SK-N-SH treated with all-trans-retinoic acid at 6 μM for 48 hours (cell line): ENCODE measurements around the gene ADGRG1.
A peak's percentile ranks its signal among the peaks of the same experiment; 100 is the strongest.

Source experiments
- ATAC-seq: fragments of 200-7000 bp; cut with Tn5 transposase; 3 replicates; pipeline ENCODE4 v1.9.1; 2020; ENCODE audit warnings: mild to moderate bottlenecking, moderate library complexity
- ARNTL ChIP-seq: fragments of 450-650 bp; formaldehyde crosslinking; IDR thresholded peaks from 2 replicates; pipeline ENCODE4 v1.5.0; 2020; ENCODE audit warnings: low read depth, mild to moderate bottlenecking, moderate library complexity, borderline replicate concordance
- CREB5 ChIP-seq: fragments of 250-450 bp; sonication (Bioruptor Pico); IDR thresholded peaks from 2 replicates; pipeline ENCODE4 v1.5.1; 2020; ENCODE audit warnings: low read depth, mild to moderate bottlenecking, moderate library complexity
- CSRNP3 ChIP-seq: fragments of 250-450 bp; sonication (Bioruptor Pico); IDR thresholded peaks from 2 replicates; pipeline ENCODE4 v1.5.1; 2021; ENCODE audit warnings: mild to moderate bottlenecking, moderate library complexity
- ESRRG ChIP-seq: fragments of 250-450 bp; sonication (Bioruptor Pico); IDR thresholded peaks from 2 replicates; pipeline ENCODE4 v1.6.1; 2021; ENCODE audit warnings: mild to moderate bottlenecking
- GLIS3 ChIP-seq: fragments of 250-450 bp; sonication (Bioruptor Pico); IDR thresholded peaks from 2 replicates; pipeline ENCODE4 v1.5.0; 2020; ENCODE audit warnings: mild to moderate bottlenecking, moderate library complexity
- ISL1 ChIP-seq: fragments of 250-450 bp; sonication (Bioruptor Pico); IDR thresholded peaks from 2 replicates; pipeline ENCODE4 v2.1.2; 2022; ENCODE audit warnings: mild to moderate bottlenecking, moderate library complexity
- OSR1 ChIP-seq: fragments of 250-450 bp; sonication (Bioruptor Pico); IDR thresholded peaks from 2 replicates; pipeline ENCODE4 v1.8.0; 2022; ENCODE audit warnings: moderate library complexity, mild to moderate bottlenecking, inconsistent platforms
- PPARA ChIP-seq: fragments of 250-450 bp; sonication (Bioruptor Pico); IDR thresholded peaks from 2 replicates; pipeline ENCODE4 v1.5.0; 2020; ENCODE audit warnings: mild to moderate bottlenecking, borderline replicate concordance
- RARB ChIP-seq: fragments of 250-450 bp; sonication (Bioruptor Pico); IDR thresholded peaks from 2 replicates; pipeline ENCODE4 v1.8.0; 2021; ENCODE audit warnings: mild to moderate bottlenecking, moderate library complexity
- SNAI2 ChIP-seq: fragments of 250-450 bp; sonication (Bioruptor Pico); IDR thresholded peaks from 2 replicates; pipeline ENCODE4 v1.5.0; 2020; ENCODE audit warnings: mild to moderate bottlenecking, moderate library complexity
- TCF4 ChIP-seq: fragments of 250-450 bp; sonication (Bioruptor Pico); IDR thresholded peaks from 2 replicates; pipeline ENCODE4 v1.8.0; 2021; ENCODE audit warnings: mild to moderate bottlenecking, moderate library complexity, borderline replicate concordance
- TOX ChIP-seq: fragments of 250-450 bp; sonication (Bioruptor Pico); IDR thresholded peaks from 2 replicates; pipeline ENCODE4 v1.8.0; 2021; ENCODE audit warnings: mild to moderate bottlenecking, moderate library complexity, borderline replicate concordance
- ZC3H10 ChIP-seq: fragments of 250-450 bp; sonication (Bioruptor Pico); IDR thresholded peaks from 2 replicates; pipeline ENCODE4 v1.5.1; 2021; ENCODE audit warnings: mild to moderate bottlenecking, moderate library complexity
- ZFP3 ChIP-seq: fragments of 250-450 bp; sonication (Bioruptor Pico); IDR thresholded peaks from 2 replicates; pipeline ENCODE4 v1.5.0; 2020; ENCODE audit warnings: mild to moderate bottlenecking, moderate library complexity
- ZNF70 ChIP-seq: fragments of 450-650 bp; formaldehyde crosslinking; IDR thresholded peaks from 2 replicates; pipeline ENCODE4 v1.5.0; 2020; ENCODE audit warnings: mild to moderate bottlenecking, moderate library complexity
- TF ChIP-seq, protein P1 (sequence below): fragments of 250-450 bp; sonication (Bioruptor Pico); IDR thresholded peaks from 2 replicates; pipeline ENCODE4 v1.8.0; 2020; ENCODE audit warnings: mild to moderate bottlenecking, moderate library complexity, borderline replicate concordance

ADGRG1 gene

GRCh38 chr16:57692636-57693035, 64.2 kb downstream of the ADGRG1 start:
- no peak for ATAC-seq
- TF ChIP-seq CSRNP3 (no peak), CREB5 (CRISPR knock-in tag) (no peak), ZNF70 (CRISPR knock-in tag) (no peak)

- no peak for ATAC-seq
Observed at GRCh38 chr16:57693550-57693949, 65.1 kb downstream of the ADGRG1 start.

GRCh38 chr16:57694231-57694724, 65.8 kb downstream of the ADGRG1 start:
- TF ChIP-seq RARB (CRISPR knock-in tag) (no peak), ISL1 (CRISPR knock-in tag) (no peak), PPARA (CRISPR knock-in tag) (no peak)
- no peak for ATAC-seq

More at GRCh38 chr16:57693550-57693949, 65.1 kb downstream of the ADGRG1 start:
- TF ChIP-seq ARNTL (CRISPR knock-in tag) (no peak), CSRNP3 (no peak), ZNF70 (CRISPR knock-in tag) (no peak), ISL1 (CRISPR knock-in tag) (no peak)
- TF ChIP-seq, all 23 proteins: peak for 0

DNA sequence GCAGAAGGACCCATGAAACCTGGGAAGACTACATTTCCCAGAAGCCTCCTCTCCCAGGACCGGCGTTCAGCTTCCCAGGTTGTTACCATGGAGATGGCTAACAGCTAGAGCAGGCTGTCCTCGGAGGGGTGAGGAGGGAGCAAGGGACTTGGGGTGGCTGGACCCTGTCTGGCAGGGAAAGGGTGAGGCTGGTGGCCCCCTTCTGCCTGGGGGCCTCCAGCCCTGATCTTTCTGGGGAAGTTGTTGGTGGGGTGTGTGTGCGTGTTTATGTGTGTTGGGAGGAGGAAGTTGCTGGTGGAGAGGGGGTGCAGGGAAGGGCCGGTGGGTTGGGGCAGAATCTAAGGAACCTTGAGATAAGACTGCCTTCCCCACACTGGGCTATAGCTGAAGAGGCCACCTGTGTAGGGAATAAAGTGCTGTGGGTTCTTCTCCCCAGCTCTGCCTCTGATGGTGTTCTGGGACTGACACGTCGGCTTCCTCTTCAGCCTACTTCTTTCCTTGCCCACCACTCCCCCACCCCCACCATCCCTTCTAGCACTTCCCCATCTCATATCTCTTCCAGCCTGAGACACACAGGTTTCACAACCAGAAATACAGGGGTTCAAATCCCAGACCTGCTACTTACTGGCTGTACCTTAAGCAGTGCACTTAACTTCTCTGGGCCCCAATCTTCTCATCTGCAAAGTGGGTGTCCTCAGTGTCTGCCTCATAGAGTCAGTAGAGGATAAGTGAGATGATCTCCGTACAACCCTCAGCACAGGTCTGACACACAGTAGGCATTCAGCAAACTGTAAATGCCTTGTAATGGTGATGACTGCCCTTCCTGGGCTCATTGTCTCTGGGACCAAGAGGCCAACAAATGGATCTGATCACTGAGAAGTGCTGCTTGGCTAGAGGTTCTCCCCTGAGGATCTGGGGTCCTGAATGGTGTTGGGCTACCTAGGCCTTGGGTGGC, 66.6 kb downstream of the ADGRG1 start, which contains the start of gene DRC7:
TSS of gene DRC7 (plus strand) at position 82 of the 955 bp plus-strand sequence. CDS start 3,144 bp downstream, outside the sequence.
- TF ChIP-seq CREB5 (CRISPR knock-in tag) (no peak), ESRRG (no peak), OSR1 (no peak), TOX (CRISPR knock-in tag) (no peak), SNAI2 (no peak)
- peak; percentile 97 for ATAC-seq

- TF ChIP-seq RARB (CRISPR knock-in tag) = no peak
- no peak for TF ChIP-seq OSR1
- no peak for TF ChIP-seq ZNF70 (CRISPR knock-in tag)
- no peak for TF ChIP-seq ZC3H10
- TF ChIP-seq, protein P1, sequence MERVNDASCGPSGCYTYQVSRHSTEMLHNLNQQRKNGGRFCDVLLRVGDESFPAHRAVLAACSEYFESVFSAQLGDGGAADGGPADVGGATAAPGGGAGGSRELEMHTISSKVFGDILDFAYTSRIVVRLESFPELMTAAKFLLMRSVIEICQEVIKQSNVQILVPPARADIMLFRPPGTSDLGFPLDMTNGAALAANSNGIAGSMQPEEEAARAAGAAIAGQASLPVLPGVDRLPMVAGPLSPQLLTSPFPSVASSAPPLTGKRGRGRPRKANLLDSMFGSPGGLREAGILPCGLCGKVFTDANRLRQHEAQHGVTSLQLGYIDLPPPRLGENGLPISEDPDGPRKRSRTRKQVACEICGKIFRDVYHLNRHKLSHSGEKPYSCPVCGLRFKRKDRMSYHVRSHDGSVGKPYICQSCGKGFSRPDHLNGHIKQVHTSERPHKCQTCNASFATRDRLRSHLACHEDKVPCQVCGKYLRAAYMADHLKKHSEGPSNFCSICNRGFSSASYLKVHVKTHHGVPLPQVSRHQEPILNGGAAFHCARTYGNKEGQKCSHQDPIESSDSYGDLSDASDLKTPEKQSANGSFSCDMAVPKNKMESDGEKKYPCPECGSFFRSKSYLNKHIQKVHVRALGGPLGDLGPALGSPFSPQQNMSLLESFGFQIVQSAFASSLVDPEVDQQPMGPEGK (CRISPR knock-in tag) = no peak
- ATAC-seq = no peak
Observed at GRCh38 chr16:57695680-57696069, 67.2 kb downstream of the ADGRG1 start.

- ATAC-seq = no peak
- TF ChIP-seq CREB5 (CRISPR knock-in tag) = no peak
- TF ChIP-seq ZNF70 (CRISPR knock-in tag) = no peak
- TF ChIP-seq ARNTL (CRISPR knock-in tag) = no peak
- no peak for TF ChIP-seq SNAI2
- TF ChIP-seq CSRNP3 = no peak
- TF ChIP-seq TCF4 (CRISPR knock-in tag) = no peak
- TF ChIP-seq GLIS3 (CRISPR knock-in tag) = no peak
- no peak for TF ChIP-seq ZFP3 (CRISPR knock-in tag)
Observed at GRCh38 chr16:57696240-57696639, 67.8 kb downstream of the ADGRG1 start.
